ENCODE data around the gene FAM13C.

- TF ChIP-seq POLR2AphosphoS5 (IDR thresholded peaks at IDR 0.05; ENCODE audit: control insufficient read depth, insufficient read depth, low read depth, low read length) (no peak), ATF7 (IDR thresholded peaks at IDR 0.05) (no peak), ZNF282 (CRISPR knock-in tag; IDR thresholded peaks at IDR 0.05) (no peak)
These were observed 16.0 kb downstream of the FAM13C start for GRCh38 chr10:59346321-59346720.
